ENCODE data around the gene SEZ6L. TPM values are rescaled to one million over a fixed set of nuclear protein-coding genes. Genes with fewer than 3 reads are reported as not detected.

The SEZ6L gene
- total and polyA plus RNA-seq, 7 donors, result 0.49 to 2.1 (median 0.83) TPM; not detected in 2

GRCh38 chr22:26333088-26333800, 164.0 kb downstream of the SEZ6L start:
- H3K27me3 ChIP-seq, result peaks cover 0 to 24% (median 10%) of the 10 kb centered on the region in 3 donors
- 68 to 71% methylated on average over 5 of the region's 5 CpGs for WGBS, 2 donors

GRCh38 chr22:26334232-26334631, 165.0 kb downstream of the SEZ6L start:
- Histone ChIP-seq H3K9me3 (no peaks in the 10 kb centered on the region), H3K27ac (no peak overlapping the region), H3K36me3 (no peaks in the 10 kb centered on the region), H3K4me1 (no peaks in the 10 kb centered on the region), H3K4me3 (no peak overlapping the region), H3K27me3 (peaks cover 0 to 24% (median 13%) of the 10 kb centered on the region in 3 donors)
- DNase-seq, result no peak
- 72 to 78% methylated on average over 9 of the region's 9 CpGs for WGBS, 2 donors
- intact Hi-C loops (cut with DNase I), result no loop called here
- TF ChIP-seq POLR2A (IDR thresholded peaks at IDR 0.05) (no peak), EP300 (IDR thresholded peaks at IDR 0.05) (no peak), POLR2AphosphoS5 (IDR thresholded peaks at IDR 0.05) (no peak), CTCF (IDR thresholded peaks at IDR 0.05) (no peak)

More at GRCh38 chr22:26333088-26333800, 164.0 kb downstream of the SEZ6L start:
- intact Hi-C loops (cut with DNase I), result no loop called here
- H3K36me3 ChIP-seq, result no peaks in the 10 kb centered on the region
- H3K9me3 ChIP-seq, result no peaks in the 10 kb centered on the region
- H3K27ac ChIP-seq, result no peak overlapping the region
- H3K4me1 ChIP-seq, result no peaks in the 10 kb centered on the region
- no peak for DNase-seq
- no peak overlapping the region for H3K4me3 ChIP-seq
- TF ChIP-seq POLR2A (IDR thresholded peaks at IDR 0.05) (no peak), EP300 (IDR thresholded peaks at IDR 0.05) (no peak), POLR2AphosphoS5 (IDR thresholded peaks at IDR 0.05) (no peak), CTCF (IDR thresholded peaks at IDR 0.05) (no peak)

GRCh38 chr22:26336773-26337172, 167.5 kb downstream of the SEZ6L start:
- H3K4me3 ChIP-seq, result no peak overlapping the region
- H3K27me3 ChIP-seq, result peaks cover 3 to 28% (median 14%) of the 10 kb centered on the region in 3 donors
- WGBS, 2 donors, result 70 to 80% methylated on average over 4 of the region's 4 CpGs
- no peak for TF ChIP-seq EP300 (IDR thresholded peaks at IDR 0.05)
- no peak for TF ChIP-seq POLR2A (IDR thresholded peaks at IDR 0.05)
- no peak for TF ChIP-seq CTCF (IDR thresholded peaks at IDR 0.05)
- TF ChIP-seq POLR2AphosphoS5 (IDR thresholded peaks at IDR 0.05), result no peak
- no peak overlapping the region for H3K27ac ChIP-seq
- no peaks in the 10 kb centered on the region for H3K9me3 ChIP-seq
- intact Hi-C loops (cut with DNase I), result no loop called here
- no peak for DNase-seq
- H3K4me1 ChIP-seq, result no peaks in the 10 kb centered on the region
- H3K36me3 ChIP-seq, result no peaks in the 10 kb centered on the region

- Histone ChIP-seq H3K27ac (no peak overlapping the region), H3K4me3 (no peak overlapping the region), H3K9me3 (no peaks in the 10 kb centered on the region), H3K36me3 (no peaks in the 10 kb centered on the region), H3K27me3 (peaks cover 3 to 8% (median 4%) of the 10 kb centered on the region in 3 donors), H3K4me1 (no peaks in the 10 kb centered on the region)
- intact Hi-C loops (cut with DNase I), result no loop called here
- WGBS, 2 donors, result 77 to 83% methylated on average over 6 of the region's 6 CpGs
- peak; percentile 21 for DNase-seq
- TF ChIP-seq POLR2AphosphoS5 (IDR thresholded peaks at IDR 0.05) (no peak), POLR2A (IDR thresholded peaks at IDR 0.05) (no peak), EP300 (IDR thresholded peaks at IDR 0.05) (no peak)
These were observed 170.5 kb downstream of the SEZ6L start for GRCh38 chr22:26339755-26340154.

GRCh38 chr22:26342745-26343410, 173.6 kb downstream of the SEZ6L start:
- intact Hi-C loops (cut with DNase I), result no loop called here
- H3K27me3 ChIP-seq, result peaks cover 3 to 13% (median 4%) of the 10 kb centered on the region in 3 donors
- DNase-seq, result peak; percentile 3
- H3K4me3 ChIP-seq, result no peak overlapping the region
- TF ChIP-seq CTCF (IDR thresholded peaks at IDR 0.05), result no peak
- TF ChIP-seq EP300 (IDR thresholded peaks at IDR 0.05), result no peak
- TF ChIP-seq POLR2A (IDR thresholded peaks at IDR 0.05), result no peak
- TF ChIP-seq POLR2AphosphoS5 (IDR thresholded peaks at IDR 0.05), result no peak
- no peak overlapping the region for H3K27ac ChIP-seq
- no peaks in the 10 kb centered on the region for H3K9me3 ChIP-seq
- WGBS, 2 donors, result 51 to 62% methylated on average over 6 of the region's 6 CpGs
- no peaks in the 10 kb centered on the region for H3K4me1 ChIP-seq
- no peaks in the 10 kb centered on the region for H3K36me3 ChIP-seq
